ENCODE results near the gene PLXND1.
"Not testable (repeated sequence)": the region's sequence is repeated elsewhere in the genome, so short reads cannot be mapped to it uniquely, and the experiment has no call there.

DNA sequence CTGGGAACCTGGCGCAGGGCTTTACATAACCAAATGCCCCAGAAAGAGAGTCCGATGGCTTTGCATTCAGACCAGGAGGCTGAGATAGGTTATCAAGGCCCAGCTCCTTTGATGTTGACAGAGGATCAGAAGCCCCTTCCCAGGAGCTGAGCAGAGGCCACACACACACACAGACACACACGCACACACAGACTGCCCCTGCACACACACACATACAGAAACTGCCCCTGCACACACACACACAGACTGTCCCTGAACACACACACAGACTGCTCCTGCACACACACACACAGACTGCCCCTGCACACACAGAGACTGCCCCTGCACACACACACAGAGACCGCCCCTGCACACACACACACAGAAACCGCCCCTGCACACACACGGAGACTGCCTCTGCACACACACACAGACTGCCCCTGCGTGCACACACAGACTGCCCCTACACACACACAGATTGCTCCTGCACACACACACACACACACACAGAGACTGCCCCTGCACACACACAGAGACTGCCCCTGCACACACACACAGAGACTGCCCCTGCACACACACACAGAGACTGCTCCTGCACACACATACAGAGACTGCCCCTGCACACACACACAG lies 90.5 kb downstream of the PLXND1 start:
- not testable (repeated sequence) for TF ChIP-seq CTCF (IDR thresholded peaks at IDR 0.05); POLR2A (IDR thresholded peaks at IDR 0.05); POLR2AphosphoS5 (IDR thresholded peaks at IDR 0.05; ENCODE audit: insufficient read depth in 1 of 2, low read depth in 1 of 2)
